Measurements from ENCODE around the gene IQCM. TPM values are rescaled to one million over a fixed set of nuclear protein-coding genes. Genes with fewer than 3 reads are reported as not detected.

IQCM gene, protein sequence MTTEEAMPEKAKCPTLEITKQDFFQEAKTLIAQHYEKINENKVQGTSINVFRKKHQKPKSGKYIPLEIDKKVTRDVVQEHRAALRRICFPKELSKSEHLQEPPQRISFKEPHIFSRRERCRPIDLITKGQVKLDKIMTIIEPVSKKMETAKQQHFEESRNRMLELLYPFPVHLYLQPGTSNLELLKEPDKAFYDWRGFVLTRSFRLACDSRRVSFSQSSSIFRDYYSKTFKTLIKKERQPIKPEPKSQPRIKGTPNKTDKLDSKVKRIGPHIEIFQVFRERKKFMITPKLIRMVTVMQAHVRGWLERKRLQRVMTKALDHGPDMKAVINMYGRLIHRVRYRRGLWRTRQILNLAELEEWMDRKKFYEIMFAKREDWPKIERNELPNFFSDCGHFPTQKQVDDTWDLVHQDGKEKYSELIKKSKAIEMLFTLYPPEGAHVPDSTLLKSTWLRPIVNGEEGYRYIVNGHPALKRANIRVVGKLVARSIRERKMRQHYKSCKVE
- not detected for polyA plus RNA-seq (2013)

DNA sequence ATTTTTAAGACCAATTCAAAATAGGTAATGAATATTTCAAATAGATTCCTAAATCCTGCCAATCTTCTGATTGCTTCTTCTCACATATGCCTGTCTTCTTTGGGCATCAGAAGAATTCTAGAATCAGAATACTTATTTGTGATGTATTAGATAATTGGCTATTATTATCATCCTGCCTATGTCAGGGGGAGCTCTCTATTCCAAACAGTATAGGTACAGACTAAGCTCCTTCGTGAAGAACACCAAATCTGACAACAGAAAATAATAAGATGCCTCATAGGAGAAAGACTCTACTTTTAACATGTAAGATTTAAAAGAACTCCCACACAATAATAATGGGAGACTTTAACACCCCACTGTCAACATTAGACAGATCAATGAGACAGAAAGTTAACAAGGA lies at the start of gene IQCM:
IQCM (minus strand) TSS at position 101 of the 400 bp plus-strand sequence. CDS start 73,152 bp downstream, outside the sequence.
- Histone ChIP-seq H3K4me1 (ENCODE audit: control extremely low read depth in 1 of 4, control insufficient read depth in 4 of 4, insufficient read depth in 4 of 4, low read length in 3 of 4) (no peaks in the 10 kb centered on the region), H3K4me3 (ENCODE audit: control insufficient read depth in 1 of 7, extremely low read depth in 1 of 7, insufficient read depth in 4 of 7, low read depth in 2 of 7, low read length in 6 of 7) (no peak within 1 kb of the TSS), H3K9me3 (ENCODE audit: control extremely low read depth in 1 of 5, control insufficient read depth in 4 of 5, insufficient read depth in 2 of 5, low read depth in 1 of 5, low read length in 4 of 5) (no peaks in the 10 kb centered on the region), H3K27me3 (replicated peaks in 2 of 5; ENCODE audit: control insufficient read depth in 4 of 5, insufficient read depth in 5 of 5, low read length in 4 of 5) (no peaks in the 10 kb centered on the region), H3K27ac (ENCODE audit: insufficient read depth in 1 of 2, low read depth in 1 of 2, low read length in 2 of 2, poor library complexity in 1 of 2, severe bottlenecking in 2 of 2) (no peak within 1 kb of the TSS), H3K36me3 (ENCODE audit: control insufficient read depth in 4 of 4, insufficient read depth in 4 of 4, low read length in 3 of 4) (no peaks in the 10 kb centered on the region)
- DNase-seq = no peak
- POLR2A ChIA-PET = no interaction called here
- WGBS (ENCODE audit: insufficient coverage) = no CpG with 5 or more reads among the region's 1 CpG
- CTCF ChIA-PET = no interaction called here

DNA sequence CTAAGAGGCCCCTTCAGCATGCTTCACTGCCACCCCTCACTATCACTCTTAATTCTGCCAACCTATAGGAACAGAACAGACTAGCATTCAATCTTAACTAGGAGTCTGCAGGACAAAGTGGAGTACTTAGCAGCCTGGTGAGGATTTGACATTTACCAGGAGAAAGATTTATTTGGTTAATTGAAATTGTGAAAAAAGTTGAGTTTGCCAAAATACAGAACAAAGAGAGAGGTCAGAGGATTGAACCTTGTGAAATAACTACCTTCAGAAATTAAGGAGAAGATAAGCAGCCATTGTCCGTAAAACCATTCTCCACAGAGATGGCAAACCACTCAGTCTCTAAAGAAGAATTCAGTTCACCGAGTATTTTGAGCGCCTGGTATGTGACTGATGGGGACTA lies 41.8 kb upstream of the IQCM start:
- Histone ChIP-seq H3K36me3 (ENCODE audit: control insufficient read depth in 4 of 4, insufficient read depth in 4 of 4, low read length in 3 of 4) (no peaks in the 10 kb centered on the region), H3K27ac (ENCODE audit: insufficient read depth in 1 of 2, low read depth in 1 of 2, low read length in 2 of 2, poor library complexity in 1 of 2, severe bottlenecking in 2 of 2) (no peak overlapping the region), H3K4me3 (ENCODE audit: control insufficient read depth in 1 of 7, extremely low read depth in 1 of 7, insufficient read depth in 4 of 7, low read depth in 2 of 7, low read length in 6 of 7) (no peak overlapping the region), H3K9me3 (ENCODE audit: control extremely low read depth in 1 of 5, control insufficient read depth in 4 of 5, insufficient read depth in 2 of 5, low read depth in 1 of 5, low read length in 4 of 5) (peaks cover 0 to 2% (median 0%) of the 10 kb centered on the region in 5 experiments), H3K4me1 (ENCODE audit: control extremely low read depth in 1 of 4, control insufficient read depth in 4 of 4, insufficient read depth in 4 of 4, low read length in 3 of 4) (no peaks in the 10 kb centered on the region), H3K27me3 (replicated peaks in 2 of 5; ENCODE audit: control insufficient read depth in 4 of 5, insufficient read depth in 5 of 5, low read length in 4 of 5) (no peaks in the 10 kb centered on the region)
- POLR2A ChIA-PET = no interaction called here
- no peak for DNase-seq
- CTCF ChIA-PET = no interaction called here
- 92% methylated on average over 2 of the region's 3 CpGs for WGBS (ENCODE audit: insufficient coverage)

DNA sequence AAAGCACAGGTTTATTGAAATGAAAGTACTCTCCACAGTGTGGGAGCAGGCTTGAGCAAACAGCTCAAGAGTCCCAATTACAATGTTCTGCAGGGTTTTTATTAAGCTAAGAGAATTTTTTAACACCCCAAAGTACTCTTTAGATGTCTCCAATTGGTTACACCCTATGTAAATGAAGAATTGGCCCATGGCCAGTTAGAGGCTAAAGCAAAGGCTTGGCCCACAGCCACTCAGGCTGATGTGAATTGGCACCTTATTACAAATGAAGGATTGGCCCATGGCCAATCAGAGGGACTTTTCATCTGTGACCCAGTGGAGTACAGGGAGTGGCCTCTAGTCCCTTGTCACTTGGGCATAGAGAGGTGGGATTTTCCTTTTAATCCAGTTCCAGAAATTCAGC lies 30.1 kb upstream of the IQCM start:
- CTCF ChIA-PET = no interaction called here
- H3K4me1 ChIP-seq (ENCODE audit: control extremely low read depth in 1 of 4, control insufficient read depth in 4 of 4, insufficient read depth in 4 of 4, low read length in 3 of 4) = no peaks in the 10 kb centered on the region
- H3K27ac ChIP-seq (ENCODE audit: insufficient read depth in 1 of 2, low read depth in 1 of 2, low read length in 2 of 2, poor library complexity in 1 of 2, severe bottlenecking in 2 of 2) = no peak overlapping the region
- no peak overlapping the region for H3K4me3 ChIP-seq (ENCODE audit: control insufficient read depth in 1 of 7, extremely low read depth in 1 of 7, insufficient read depth in 4 of 7, low read depth in 2 of 7, low read length in 6 of 7)
- H3K27me3 ChIP-seq (replicated peaks in 2 of 5; ENCODE audit: control insufficient read depth in 4 of 5, insufficient read depth in 5 of 5, low read length in 4 of 5) = no peaks in the 10 kb centered on the region
- DNase-seq = no peak
- peaks cover 0 to 3% (median 0%) of the 10 kb centered on the region in 5 experiments for H3K9me3 ChIP-seq (ENCODE audit: control extremely low read depth in 1 of 5, control insufficient read depth in 4 of 5, insufficient read depth in 2 of 5, low read depth in 1 of 5, low read length in 4 of 5)
- POLR2A ChIA-PET = no interaction called here
- no peaks in the 10 kb centered on the region for H3K36me3 ChIP-seq (ENCODE audit: control insufficient read depth in 4 of 4, insufficient read depth in 4 of 4, low read length in 3 of 4)

DNA sequence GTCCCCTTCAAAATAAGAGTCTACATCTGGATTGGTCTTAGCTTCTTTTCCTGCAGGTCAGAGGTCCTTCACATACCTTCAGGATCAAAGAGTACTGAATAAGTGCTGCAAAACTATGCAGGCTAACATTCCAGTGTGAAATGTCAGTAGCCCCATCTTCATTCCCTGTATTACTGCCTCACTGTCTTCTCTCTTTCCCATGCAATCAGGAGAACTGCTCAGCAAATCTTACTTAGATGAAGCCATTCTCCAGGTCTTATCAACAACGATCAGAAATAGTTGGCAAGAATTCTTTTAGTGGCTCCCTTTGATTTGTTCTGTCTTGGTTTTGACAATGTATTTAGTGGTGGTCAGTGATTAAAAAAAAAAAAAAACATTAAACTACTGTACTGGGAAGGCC lies 26.0 kb upstream of the IQCM start:
- no peak overlapping the region for H3K27ac ChIP-seq (ENCODE audit: insufficient read depth in 1 of 2, low read depth in 1 of 2, low read length in 2 of 2, poor library complexity in 1 of 2, severe bottlenecking in 2 of 2)
- no peaks in the 10 kb centered on the region for H3K27me3 ChIP-seq (replicated peaks in 2 of 5; ENCODE audit: control insufficient read depth in 4 of 5, insufficient read depth in 5 of 5, low read length in 4 of 5)
- no peak overlapping the region for H3K4me3 ChIP-seq (ENCODE audit: control insufficient read depth in 1 of 7, extremely low read depth in 1 of 7, insufficient read depth in 4 of 7, low read depth in 2 of 7, low read length in 6 of 7)
- POLR2A ChIA-PET = no interaction called here
- H3K9me3 ChIP-seq (ENCODE audit: control extremely low read depth in 1 of 5, control insufficient read depth in 4 of 5, insufficient read depth in 2 of 5, low read depth in 1 of 5, low read length in 4 of 5) = peaks cover 0 to 3% (median 0%) of the 10 kb centered on the region in 5 experiments
- no peak for DNase-seq
- no peaks in the 10 kb centered on the region for H3K4me1 ChIP-seq (ENCODE audit: control extremely low read depth in 1 of 4, control insufficient read depth in 4 of 4, insufficient read depth in 4 of 4, low read length in 3 of 4)
- CTCF ChIA-PET = no interaction called here
- no peaks in the 10 kb centered on the region for H3K36me3 ChIP-seq (ENCODE audit: control insufficient read depth in 4 of 4, insufficient read depth in 4 of 4, low read length in 3 of 4)
- no CpG with 5 or more reads among the region's 1 CpG for WGBS (ENCODE audit: insufficient coverage)

DNA sequence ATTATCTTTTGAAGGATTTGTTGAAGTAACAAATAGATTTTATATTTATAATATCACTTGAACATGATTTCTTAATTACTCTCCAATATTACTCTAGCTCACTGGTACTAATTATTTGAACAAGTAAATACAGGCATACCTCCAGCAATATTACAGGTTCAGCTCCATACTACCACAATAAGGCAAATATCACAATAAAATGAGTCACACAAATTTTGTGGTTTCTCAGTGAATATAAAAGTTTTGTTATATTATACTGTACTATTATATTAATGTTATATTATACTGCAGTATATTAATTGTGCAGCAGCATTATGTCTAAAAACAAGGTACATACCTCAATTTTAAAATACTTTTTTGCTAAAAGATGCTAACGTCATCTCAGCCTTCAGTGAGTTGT lies 22.4 kb upstream of the IQCM start:
- POLR2A ChIA-PET = no interaction called here
- Histone ChIP-seq H3K27ac (ENCODE audit: insufficient read depth in 1 of 2, low read depth in 1 of 2, low read length in 2 of 2, poor library complexity in 1 of 2, severe bottlenecking in 2 of 2) (no peak overlapping the region), H3K4me3 (ENCODE audit: control insufficient read depth in 1 of 7, extremely low read depth in 1 of 7, insufficient read depth in 4 of 7, low read depth in 2 of 7, low read length in 6 of 7) (no peak overlapping the region), H3K36me3 (ENCODE audit: control insufficient read depth in 4 of 4, insufficient read depth in 4 of 4, low read length in 3 of 4) (no peaks in the 10 kb centered on the region), H3K27me3 (replicated peaks in 2 of 5; ENCODE audit: control insufficient read depth in 4 of 5, insufficient read depth in 5 of 5, low read length in 4 of 5) (no peaks in the 10 kb centered on the region), H3K9me3 (ENCODE audit: control extremely low read depth in 1 of 5, control insufficient read depth in 4 of 5, insufficient read depth in 2 of 5, low read depth in 1 of 5, low read length in 4 of 5) (peaks cover 0 to 1% (median 0%) of the 10 kb centered on the region in 5 experiments), H3K4me1 (ENCODE audit: control extremely low read depth in 1 of 4, control insufficient read depth in 4 of 4, insufficient read depth in 4 of 4, low read length in 3 of 4) (no peaks in the 10 kb centered on the region)
- no CpG with 5 or more reads among the region's 1 CpG for WGBS (ENCODE audit: insufficient coverage)
- no peak for DNase-seq
- CTCF ChIA-PET = no interaction called here

DNA sequence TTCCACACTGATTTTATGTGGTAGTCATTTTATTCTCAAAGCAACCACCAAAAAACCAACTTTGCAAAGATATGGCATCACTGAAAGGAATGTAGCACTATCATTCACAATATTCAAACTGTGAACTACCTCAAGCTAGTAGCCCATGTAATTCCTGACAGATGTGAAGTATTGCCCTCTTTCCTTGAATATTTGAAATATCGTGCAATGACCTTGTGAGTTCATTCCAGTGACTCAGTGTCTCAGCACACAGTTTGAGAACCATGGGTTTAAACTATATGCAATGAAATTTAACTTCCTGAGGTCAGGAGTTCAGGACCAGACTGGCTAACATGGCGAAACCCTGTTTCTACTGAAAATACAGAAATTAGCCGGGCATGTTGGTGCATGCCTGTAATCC lies 20.9 kb upstream of the IQCM start:
- no peaks in the 10 kb centered on the region for H3K27me3 ChIP-seq (replicated peaks in 2 of 5; ENCODE audit: control insufficient read depth in 4 of 5, insufficient read depth in 5 of 5, low read length in 4 of 5)
- no peak overlapping the region for H3K4me3 ChIP-seq (ENCODE audit: control insufficient read depth in 1 of 7, extremely low read depth in 1 of 7, insufficient read depth in 4 of 7, low read depth in 2 of 7, low read length in 6 of 7)
- CTCF ChIA-PET = no interaction called here

DNA sequence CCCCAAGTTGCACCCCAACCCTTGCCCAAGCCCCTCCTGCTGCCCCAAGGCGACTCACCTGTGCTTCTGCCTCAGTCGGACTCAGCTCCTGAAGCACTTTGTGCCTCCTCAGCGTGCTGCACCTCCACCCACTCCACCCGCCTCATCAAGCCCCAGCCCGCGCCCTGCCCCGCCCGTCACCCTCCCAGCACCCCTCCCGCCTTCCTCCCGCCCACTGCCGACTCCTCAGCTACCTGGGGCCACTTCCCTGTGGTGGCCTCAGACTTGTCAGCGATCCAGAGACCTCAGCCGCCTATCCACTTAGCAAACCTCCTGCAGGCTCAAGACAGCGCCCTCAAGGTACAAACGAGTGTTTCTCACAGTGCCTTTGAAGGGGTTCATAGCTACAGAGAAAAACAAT lies 19.6 kb upstream of the IQCM start:
- Histone ChIP-seq H3K4me1 (ENCODE audit: control extremely low read depth in 1 of 4, control insufficient read depth in 4 of 4, insufficient read depth in 4 of 4, low read length in 3 of 4) (no peaks in the 10 kb centered on the region), H3K36me3 (ENCODE audit: control insufficient read depth in 4 of 4, insufficient read depth in 4 of 4, low read length in 3 of 4) (no peaks in the 10 kb centered on the region), H3K4me3 (ENCODE audit: control insufficient read depth in 1 of 7, extremely low read depth in 1 of 7, insufficient read depth in 4 of 7, low read depth in 2 of 7, low read length in 6 of 7) (no peak overlapping the region), H3K27me3 (replicated peaks in 2 of 5; ENCODE audit: control insufficient read depth in 4 of 5, insufficient read depth in 5 of 5, low read length in 4 of 5) (no peaks in the 10 kb centered on the region), H3K27ac (ENCODE audit: insufficient read depth in 1 of 2, low read depth in 1 of 2, low read length in 2 of 2, poor library complexity in 1 of 2, severe bottlenecking in 2 of 2) (no peak overlapping the region), H3K9me3 (ENCODE audit: control extremely low read depth in 1 of 5, control insufficient read depth in 4 of 5, insufficient read depth in 2 of 5, low read depth in 1 of 5, low read length in 4 of 5) (no peaks in the 10 kb centered on the region)
- 92% methylated on average over 9 of the region's 15 CpGs for WGBS (ENCODE audit: insufficient coverage)
- CTCF ChIA-PET = no interaction called here
- no peak for DNase-seq
- POLR2A ChIA-PET = no interaction called here

More for the DNA sequence above, 20.9 kb upstream of the IQCM start:
- POLR2A ChIA-PET = no interaction called here
- Histone ChIP-seq H3K27ac (ENCODE audit: insufficient read depth in 1 of 2, low read depth in 1 of 2, low read length in 2 of 2, poor library complexity in 1 of 2, severe bottlenecking in 2 of 2) (no peak overlapping the region), H3K9me3 (ENCODE audit: control extremely low read depth in 1 of 5, control insufficient read depth in 4 of 5, insufficient read depth in 2 of 5, low read depth in 1 of 5, low read length in 4 of 5) (no peaks in the 10 kb centered on the region), H3K4me1 (ENCODE audit: control extremely low read depth in 1 of 4, control insufficient read depth in 4 of 4, insufficient read depth in 4 of 4, low read length in 3 of 4) (no peaks in the 10 kb centered on the region), H3K36me3 (ENCODE audit: control insufficient read depth in 4 of 4, insufficient read depth in 4 of 4, low read length in 3 of 4) (no peaks in the 10 kb centered on the region)
- WGBS (ENCODE audit: insufficient coverage) = 93% methylated on average over 3 of the region's 3 CpGs
- no peak for DNase-seq
